HCT116 (cell line): ENCODE results near the gene CNN2. TPM values are rescaled to one million over a fixed set of nuclear protein-coding genes. Genes with fewer than 3 reads are reported as not detected.

ENCODE experiments used
- ATAC-seq: fragments of 200-7000 bp; cut with Tn5 transposase; 2 replicates; pipeline ENCODE4 v1.9.1; 2020; ENCODE audit warnings: mild to moderate bottlenecking, moderate library complexity
- BruUV-seq: library from RNA; stranded (reverse); fragments of 400-500 nt; replicated peaks from 2 replicates; lab custom pipeline; 2021; lab: Mats Ljungman, UMichigan
- CTCF ChIA-PET: fragments of 300-600 bp; sonication (Branson Sonifier 250); formaldehyde crosslinking; loops from one replicate; lab custom pipeline; 2021; ENCODE audit warnings: antibody characterized with exemption; lab: Charles Lee
- POLR2A ChIA-PET: fragments of 300-600, 350-600 bp; sonication (Branson Sonifier 250); formaldehyde crosslinking; loops from one replicate; lab custom pipeline; 2021; ENCODE audit warnings: antibody characterized with exemption; lab: Charles Lee
- RAD21 ChIA-PET, 2 experiments: fragments of 300-600 bp; sonication (Branson Sonifier 250); formaldehyde crosslinking; loops; one replicate each; lab custom pipeline; 2023; ENCODE audit warnings: low total read pairs in 2 of 2; ENCODE audit not compliant: uncharacterized antibody in 2 of 2, unreplicated experiment in 2 of 2, low non-redundant PET in 1 of 2; lab: Charles Lee
- DNase-seq: peaks from one replicate; pipeline ENCODE4 v3.0.0-alpha.2; 2010; ENCODE audit warnings: low read depth, low spot score
- H2AFZ ChIP-seq: fragments of 200-600 bp; shearing (Covaris generic), sonication (generic); 2 replicates; pipeline ENCODE4 v1.6.1; 2017; ENCODE audit warnings: low read depth, mixed run types, mixed read lengths, antibody characterized with exemption, low read length; ENCODE audit not compliant: poor library complexity, severe bottlenecking
- H3K27ac ChIP-seq: 2 replicates; pipeline ENCODE4 v1.5.1; 2012; ENCODE audit warnings: low read depth, low read length
- H3K27me3 ChIP-seq: fragments of 200-600 bp; sonication (generic); 2 replicates; pipeline ENCODE4 v1.6.1; 2016; ENCODE audit warnings: mixed run types, low read length, mixed read lengths; ENCODE audit not compliant: insufficient read depth
- H3K36me3 ChIP-seq, 2 experiments: fragments of 200-500 bp in 1 of 2; fragments of 200-600 bp in 1 of 2; sonication (Bioruptor generic) in 1 of 2; sonication (generic) in 1 of 2; 2 replicates each; pipeline versions ENCODE4 v1.5.1 to v1.6.1; 2014 to 2016; ENCODE audit warnings: low read length in 2 of 2, inconsistent platforms in 1 of 2, mixed read lengths in 1 of 2, mixed run types in 1 of 2; ENCODE audit not compliant: insufficient read depth in 2 of 2, control insufficient read depth in 1 of 2
- H3K4me1 ChIP-seq, 2 experiments: fragments of 200-600 bp in 1 of 2; sonication (generic) in 1 of 2; 2 replicates each; pipeline versions ENCODE4 v1.5.1 to v1.6.1; 2012 to 2017; ENCODE audit warnings: low read length in 2 of 2, inconsistent platforms in 1 of 2, mild to moderate bottlenecking in 1 of 2, mixed read lengths in 1 of 2, mixed run types in 1 of 2, moderate library complexity in 1 of 2; ENCODE audit not compliant: insufficient read depth in 2 of 2, control insufficient read depth in 1 of 2
- H3K4me2 ChIP-seq: fragments of 200-600 bp; sonication (generic); 2 replicates; pipeline ENCODE4 v1.6.1; 2017; ENCODE audit warnings: mixed run types, low read length, mixed read lengths
- H3K4me3 ChIP-seq, 2 experiments: fragments of 200-600 bp in 1 of 2; sonication (generic) in 1 of 2; replicated peaks in 1 of 2; 2 replicates each; pipeline ENCODE4 v1.5.1; 2011 to 2016; ENCODE audit warnings: low read length in 2 of 2, control low read depth in 1 of 2, low read depth in 1 of 2, mild to moderate bottlenecking in 1 of 2, mixed read lengths in 1 of 2, mixed run types in 1 of 2
- H3K79me2 ChIP-seq: fragments of 200-600 bp; sonication (generic); 2 replicates; pipeline ENCODE4 v1.6.1; 2017; ENCODE audit warnings: mild to moderate bottlenecking, mixed run types, low read length, moderate library complexity, mixed read lengths; ENCODE audit not compliant: insufficient read depth
- H3K9ac ChIP-seq: fragments of 200-600 bp; sonication (generic); 2 replicates; pipeline ENCODE4 v1.6.1; 2016; ENCODE audit warnings: low read length, mixed read lengths
- H3K9me2 ChIP-seq: fragments of 200-600 bp; sonication (generic), shearing (Covaris generic); 2 replicates; pipeline ENCODE4 v1.6.1; 2017; ENCODE audit warnings: mixed run types, mild to moderate bottlenecking, moderate library complexity; ENCODE audit not compliant: insufficient read depth
- H3K9me3 ChIP-seq, 2 experiments: fragments of 200-500 bp in 1 of 2; fragments of 200-600 bp in 1 of 2; sonication (Bioruptor generic) in 1 of 2; sonication (generic) in 1 of 2; 2 replicates each; pipeline ENCODE4 v1.6.1; 2014 to 2017; ENCODE audit warnings: low read length in 2 of 2, mixed read lengths in 2 of 2, inconsistent platforms in 1 of 2, low read depth in 1 of 2, mild to moderate bottlenecking in 1 of 2, mixed run types in 1 of 2, moderate library complexity in 1 of 2; ENCODE audit not compliant: control insufficient read depth in 1 of 2, insufficient read depth in 1 of 2
- H4K20me1 ChIP-seq: fragments of 200-600 bp; sonication (generic), shearing (Covaris generic); 2 replicates; pipeline ENCODE4 v1.6.1; 2017; ENCODE audit warnings: mixed run types, mild to moderate bottlenecking, moderate library complexity; ENCODE audit not compliant: insufficient read depth
- CBX3 ChIP-seq: IDR thresholded peaks from 2 replicates; pipeline ENCODE4 v1.6.1; 2012; ENCODE audit warnings: low read depth
- EZH2 ChIP-seq: fragments of 200-600 bp; sonication (generic); IDR thresholded peaks from 2 replicates; pipeline ENCODE4 v1.6.1; 2017; ENCODE audit warnings: antibody characterized with exemption, mixed run types
- JUND ChIP-seq: IDR thresholded peaks from 2 replicates; pipeline ENCODE4 v1.6.1; 2012
- POLR2A ChIP-seq: IDR thresholded peaks from 2 replicates; pipeline ENCODE4 v1.7.0; 2011; ENCODE audit warnings: borderline replicate concordance; ENCODE audit not compliant: insufficient read depth, insufficient read length; ENCODE audit errors: extremely low read depth
- POLR2AphosphoS5 ChIP-seq: IDR thresholded peaks from 2 replicates; pipeline ENCODE4 v1.6.1; 2011; ENCODE audit warnings: mild to moderate bottlenecking, low read depth, low read length, moderate library complexity
- RAD21 ChIP-seq: IDR thresholded peaks from 2 replicates; pipeline ENCODE4 v1.6.1; 2012; ENCODE audit warnings: low read depth, mild to moderate bottlenecking
- SIN3A ChIP-seq: IDR thresholded peaks from 2 replicates; pipeline ENCODE4 v1.6.1; 2012; ENCODE audit warnings: low read depth
- SP1 ChIP-seq: IDR thresholded peaks from 2 replicates; pipeline ENCODE4 v1.6.1; 2012; ENCODE audit warnings: low read depth
- SRF ChIP-seq: IDR thresholded peaks from 2 replicates; pipeline ENCODE4 v1.6.1; 2012; ENCODE audit warnings: low read depth
- TCF7L2 ChIP-seq: IDR thresholded peaks from 2 replicates; pipeline ENCODE4 v1.7.0; 2011; ENCODE audit warnings: borderline replicate concordance, inconsistent platforms; ENCODE audit not compliant: insufficient read depth, insufficient read length; ENCODE audit errors: extremely low read depth
- intact Hi-C: fragments of 100-400 bp; cut with micrococcal nuclease; formaldehyde crosslinking; loops from 2 replicates; pipeline ENCODE4 v1.10.0; 2022
- total RNA-seq: library from RNA; stranded (reverse); gene quantifications from one replicate; pipeline ENCODE4 v1.2.1, GENCODE V29; 2021; ENCODE audit not compliant: unreplicated experiment
- TF ChIP-seq, protein P1 (sequence below): IDR thresholded peaks from 2 replicates; pipeline ENCODE4 v1.6.1; 2012
- TF ChIP-seq, protein P2 (sequence below): IDR thresholded peaks from 2 replicates; pipeline ENCODE4 v1.6.1; 2012
- TF ChIP-seq, protein P3 (sequence below), 3 experiments: fragments of 200-600 bp in 1 of 3; sonication (generic) in 1 of 3; IDR thresholded peaks in 2 of 3; conservative IDR thresholded peaks in 1 of 3; 2 replicates each; pipeline ENCODE4 v1.5.1; 2012 to 2017; ENCODE audit warnings: low read depth in 2 of 3, low read length in 2 of 3, antibody characterized with exemption in 1 of 3, borderline replicate concordance in 1 of 3, control low read depth in 1 of 3, mild to moderate bottlenecking in 1 of 3, mixed read lengths in 1 of 3, mixed run types in 1 of 3, moderate library complexity in 1 of 3; ENCODE audit not compliant: insufficient read depth in 1 of 3

Gene CNN2
- total RNA-seq, 1 experiment from 2014 or later = 212 TPM

DNA sequence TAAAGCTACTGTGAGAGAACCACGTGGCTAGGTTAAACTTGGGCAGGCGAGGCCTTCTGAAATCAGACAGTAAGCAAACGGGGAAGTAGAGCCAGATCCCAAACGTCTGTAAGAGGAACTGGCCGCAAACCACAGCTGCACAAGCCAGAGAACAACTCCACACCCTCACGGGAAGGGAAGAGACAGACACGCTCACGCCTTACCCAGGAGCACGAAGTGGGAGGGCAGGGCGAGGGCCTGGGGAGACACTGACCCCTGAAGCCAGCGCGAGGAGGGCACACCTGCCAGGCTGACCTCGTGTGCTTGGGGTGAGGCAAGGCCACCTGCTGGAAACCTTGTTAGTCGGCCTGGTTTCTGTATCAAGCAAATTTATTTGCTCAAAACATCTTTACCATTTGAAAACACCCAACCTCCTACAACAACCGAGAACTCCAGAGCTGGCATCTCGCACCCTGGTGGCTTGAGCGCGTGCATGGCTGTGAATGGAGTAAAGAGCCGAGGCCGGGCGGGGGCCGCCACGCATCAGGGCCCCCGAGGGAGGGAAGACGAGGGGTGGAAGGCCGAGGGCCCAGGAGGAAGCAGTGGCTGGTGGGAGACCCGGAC is 61.5 kb downstream of the CNN2 start:
- no peak overlapping the region for H3K9ac ChIP-seq
- no peaks in the 10 kb centered on the region for H3K27me3 ChIP-seq
- H3K4me3 ChIP-seq = no peak overlapping the region
- no peak for DNase-seq
- H3K4me2 ChIP-seq = no peak overlapping the region
- peaks cover 24% of the 10 kb centered on the region for H3K79me2 ChIP-seq
- ChIA-PET RAD21 (no interaction called here), POLR2A (no interaction called here), CTCF (no interaction called here)
- H4K20me1 ChIP-seq = no peaks in the 10 kb centered on the region
- H3K27ac ChIP-seq = peak overlapping the region; percentile 10; the same call in 1 of the 2 replicates
- peaks cover 0 to 3% of the 10 kb centered on the region in 2 experiments; a peak in 2 of 4 replicates for H3K4me1 ChIP-seq
- TF ChIP-seq, protein P1, sequence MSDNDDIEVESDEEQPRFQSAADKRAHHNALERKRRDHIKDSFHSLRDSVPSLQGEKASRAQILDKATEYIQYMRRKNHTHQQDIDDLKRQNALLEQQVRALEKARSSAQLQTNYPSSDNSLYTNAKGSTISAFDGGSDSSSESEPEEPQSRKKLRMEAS = no peak
- peak; percentile 34 for TF ChIP-seq POLR2AphosphoS5
- peaks cover 18 to 39% of the 10 kb centered on the region in 2 experiments; a peak in 3 of 4 replicates for H3K36me3 ChIP-seq
- H3K9me2 ChIP-seq = no peaks in the 10 kb centered on the region
- TSS peak; percentile 25 for BruUV-seq
- 0 out of 2 replicates have a peak, but pooled peaks have one; percentile 10 for ATAC-seq
- intact Hi-C loops = no loop called here
- H2AFZ ChIP-seq = no peak overlapping the region
- no peaks in the 10 kb centered on the region for H3K9me3 ChIP-seq

DNA sequence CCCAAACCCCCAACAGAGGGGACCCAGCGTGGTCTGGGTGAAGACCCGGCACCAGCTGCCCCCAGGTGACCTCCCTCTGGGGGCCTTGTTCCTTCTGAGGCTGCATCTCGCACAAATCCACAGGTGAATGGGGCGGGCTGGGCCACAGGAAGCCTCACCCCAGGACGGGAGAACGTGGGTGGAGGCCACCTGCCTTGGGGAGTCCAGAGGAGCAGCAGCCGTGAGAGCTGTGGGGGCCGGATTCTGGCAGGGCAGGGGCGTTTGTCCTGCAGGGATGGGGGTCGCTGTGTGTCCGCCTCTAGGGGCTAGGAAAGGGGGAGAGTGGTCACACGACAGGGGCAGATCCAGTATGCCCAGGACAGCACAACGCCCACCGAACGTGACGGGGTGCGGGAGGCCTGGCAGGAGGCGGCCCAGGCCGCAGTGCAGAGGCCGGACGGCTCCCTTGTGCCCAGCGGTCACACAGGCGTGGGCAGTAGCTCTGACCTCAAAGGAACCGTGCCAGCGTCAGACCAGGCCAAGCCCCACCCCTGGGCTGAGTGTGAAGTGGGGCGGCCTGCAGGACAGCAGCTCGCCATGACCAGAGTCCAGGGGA is 62.1 kb downstream of the CNN2 start:
- no peak overlapping the region for H3K4me3 ChIP-seq
- ATAC-seq (no peak), DNase-seq (no peak)
- H3K27me3 ChIP-seq = no peaks in the 10 kb centered on the region
- H3K36me3 ChIP-seq = peaks cover 22 to 45% of the 10 kb centered on the region in 2 experiments; a peak in 3 of 4 replicates
- H3K27ac ChIP-seq = peak overlapping the region; percentile 10; the same call in 1 of the 2 replicates
- ChIA-PET POLR2A (interaction anchor here (1.1 kb wide), 1 partner anchor 24 kb away, joined by 3 read pairs; no protein-coding TSS in a partner anchor), RAD21 (no interaction called here), CTCF (no interaction called here)
- BruUV-seq = no TSS peak
- no peaks in the 10 kb centered on the region for H4K20me1 ChIP-seq
- no peak overlapping the region for H2AFZ ChIP-seq
- intact Hi-C loops = no loop called here
- H3K4me2 ChIP-seq = no peak overlapping the region
- no peak overlapping the region for H3K9ac ChIP-seq
- peaks cover 30% of the 10 kb centered on the region for H3K79me2 ChIP-seq
- H3K9me2 ChIP-seq = no peaks in the 10 kb centered on the region
- no peaks in the 10 kb centered on the region for H3K9me3 ChIP-seq
- H3K4me1 ChIP-seq = peaks cover under 1 to 2% of the 10 kb centered on the region in 2 experiments; a peak in 2 of 4 replicates
- TF ChIP-seq EZH2 = no peak
- no peak for TF ChIP-seq POLR2AphosphoS5
- TF ChIP-seq CBX3 = no peak
- TF ChIP-seq SP1 = no peak
- TF ChIP-seq, protein P1 = no peak
- TF ChIP-seq, protein P2, sequence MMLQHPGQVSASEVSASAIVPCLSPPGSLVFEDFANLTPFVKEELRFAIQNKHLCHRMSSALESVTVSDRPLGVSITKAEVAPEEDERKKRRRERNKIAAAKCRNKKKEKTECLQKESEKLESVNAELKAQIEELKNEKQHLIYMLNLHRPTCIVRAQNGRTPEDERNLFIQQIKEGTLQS = no peak
- TF ChIP-seq JUND = no peak
- TF ChIP-seq RAD21 = no peak
- TF ChIP-seq SRF = no peak
- TF ChIP-seq, protein P3, sequence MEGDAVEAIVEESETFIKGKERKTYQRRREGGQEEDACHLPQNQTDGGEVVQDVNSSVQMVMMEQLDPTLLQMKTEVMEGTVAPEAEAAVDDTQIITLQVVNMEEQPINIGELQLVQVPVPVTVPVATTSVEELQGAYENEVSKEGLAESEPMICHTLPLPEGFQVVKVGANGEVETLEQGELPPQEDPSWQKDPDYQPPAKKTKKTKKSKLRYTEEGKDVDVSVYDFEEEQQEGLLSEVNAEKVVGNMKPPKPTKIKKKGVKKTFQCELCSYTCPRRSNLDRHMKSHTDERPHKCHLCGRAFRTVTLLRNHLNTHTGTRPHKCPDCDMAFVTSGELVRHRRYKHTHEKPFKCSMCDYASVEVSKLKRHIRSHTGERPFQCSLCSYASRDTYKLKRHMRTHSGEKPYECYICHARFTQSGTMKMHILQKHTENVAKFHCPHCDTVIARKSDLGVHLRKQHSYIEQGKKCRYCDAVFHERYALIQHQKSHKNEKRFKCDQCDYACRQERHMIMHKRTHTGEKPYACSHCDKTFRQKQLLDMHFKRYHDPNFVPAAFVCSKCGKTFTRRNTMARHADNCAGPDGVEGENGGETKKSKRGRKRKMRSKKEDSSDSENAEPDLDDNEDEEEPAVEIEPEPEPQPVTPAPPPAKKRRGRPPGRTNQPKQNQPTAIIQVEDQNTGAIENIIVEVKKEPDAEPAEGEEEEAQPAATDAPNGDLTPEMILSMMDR (IDR thresholded peaks at IDR 0.05 in 2 of 3, conservative IDR thresholded peaks at IDR 0.05 in 1 of 3; ENCODE audit: borderline replicate concordance in 1 of 3, insufficient read depth in 1 of 3, low read depth in 2 of 3, low read length in 2 of 3) = no peak
- no peak for TF ChIP-seq TCF7L2
- TF ChIP-seq POLR2A = no peak
- no peak for TF ChIP-seq SIN3A
